Neural cell (in vitro differentiated cells): Measurements from ENCODE around the gene PXMP2.

Experiments used
- EP300 ChIP-seq: fragments of 450-650 bp; conservative IDR thresholded peaks from 2 replicates; pipeline ENCODE4 v1.6.1; 2014; ENCODE audit warnings: antibody characterized with exemption, mild to moderate bottlenecking, moderate library complexity; ENCODE audit not compliant: poor library complexity, severe bottlenecking
- SMC3 ChIP-seq: fragments of 450-650 bp; conservative IDR thresholded peaks from 2 replicates; pipeline ENCODE4 v1.6.1; 2014; ENCODE audit warnings: antibody characterized with exemption, mild to moderate bottlenecking, moderate library complexity; ENCODE audit not compliant: poor library complexity
- TAF1 ChIP-seq: IDR thresholded peaks from 2 replicates; pipeline ENCODE4 v1.6.1; 2012; ENCODE audit warnings: low read depth
- TF ChIP-seq, protein P1 (sequence below): fragments of 450-650 bp; IDR thresholded peaks from 2 replicates; pipeline ENCODE4 v1.5.1; 2014; ENCODE audit warnings: antibody characterized with exemption, mild to moderate bottlenecking, moderate library complexity; ENCODE audit not compliant: poor library complexity, severe bottlenecking
- TF ChIP-seq, protein P2 (sequence below): IDR thresholded peaks from 2 replicates; pipeline ENCODE4 v1.6.1; 2012; ENCODE audit warnings: borderline replicate concordance

DNA sequence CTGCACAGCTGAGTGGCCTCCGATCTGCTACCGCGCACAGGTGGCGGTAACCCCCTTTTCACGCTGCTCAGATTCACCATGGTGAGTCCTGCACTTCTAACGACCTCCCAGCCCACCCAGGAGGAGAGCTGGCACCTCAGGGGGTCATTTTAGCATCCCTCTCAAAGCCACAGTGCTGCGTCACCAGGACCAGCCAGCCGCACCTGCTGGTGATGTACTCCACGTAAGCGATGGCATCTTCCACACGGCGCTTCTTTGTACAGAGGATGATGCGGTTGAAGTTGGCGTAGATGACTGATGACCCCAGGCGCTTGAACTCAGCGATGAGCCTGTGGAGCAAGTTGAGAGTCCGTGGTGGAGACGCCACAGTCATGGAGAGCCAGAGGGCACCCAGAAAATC lies 49.6 kb upstream of the PXMP2 start:
- TF ChIP-seq SMC3 = no peak
- TF ChIP-seq, protein P1, sequence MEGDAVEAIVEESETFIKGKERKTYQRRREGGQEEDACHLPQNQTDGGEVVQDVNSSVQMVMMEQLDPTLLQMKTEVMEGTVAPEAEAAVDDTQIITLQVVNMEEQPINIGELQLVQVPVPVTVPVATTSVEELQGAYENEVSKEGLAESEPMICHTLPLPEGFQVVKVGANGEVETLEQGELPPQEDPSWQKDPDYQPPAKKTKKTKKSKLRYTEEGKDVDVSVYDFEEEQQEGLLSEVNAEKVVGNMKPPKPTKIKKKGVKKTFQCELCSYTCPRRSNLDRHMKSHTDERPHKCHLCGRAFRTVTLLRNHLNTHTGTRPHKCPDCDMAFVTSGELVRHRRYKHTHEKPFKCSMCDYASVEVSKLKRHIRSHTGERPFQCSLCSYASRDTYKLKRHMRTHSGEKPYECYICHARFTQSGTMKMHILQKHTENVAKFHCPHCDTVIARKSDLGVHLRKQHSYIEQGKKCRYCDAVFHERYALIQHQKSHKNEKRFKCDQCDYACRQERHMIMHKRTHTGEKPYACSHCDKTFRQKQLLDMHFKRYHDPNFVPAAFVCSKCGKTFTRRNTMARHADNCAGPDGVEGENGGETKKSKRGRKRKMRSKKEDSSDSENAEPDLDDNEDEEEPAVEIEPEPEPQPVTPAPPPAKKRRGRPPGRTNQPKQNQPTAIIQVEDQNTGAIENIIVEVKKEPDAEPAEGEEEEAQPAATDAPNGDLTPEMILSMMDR = no peak
- no peak for TF ChIP-seq TAF1
- TF ChIP-seq, protein P2, sequence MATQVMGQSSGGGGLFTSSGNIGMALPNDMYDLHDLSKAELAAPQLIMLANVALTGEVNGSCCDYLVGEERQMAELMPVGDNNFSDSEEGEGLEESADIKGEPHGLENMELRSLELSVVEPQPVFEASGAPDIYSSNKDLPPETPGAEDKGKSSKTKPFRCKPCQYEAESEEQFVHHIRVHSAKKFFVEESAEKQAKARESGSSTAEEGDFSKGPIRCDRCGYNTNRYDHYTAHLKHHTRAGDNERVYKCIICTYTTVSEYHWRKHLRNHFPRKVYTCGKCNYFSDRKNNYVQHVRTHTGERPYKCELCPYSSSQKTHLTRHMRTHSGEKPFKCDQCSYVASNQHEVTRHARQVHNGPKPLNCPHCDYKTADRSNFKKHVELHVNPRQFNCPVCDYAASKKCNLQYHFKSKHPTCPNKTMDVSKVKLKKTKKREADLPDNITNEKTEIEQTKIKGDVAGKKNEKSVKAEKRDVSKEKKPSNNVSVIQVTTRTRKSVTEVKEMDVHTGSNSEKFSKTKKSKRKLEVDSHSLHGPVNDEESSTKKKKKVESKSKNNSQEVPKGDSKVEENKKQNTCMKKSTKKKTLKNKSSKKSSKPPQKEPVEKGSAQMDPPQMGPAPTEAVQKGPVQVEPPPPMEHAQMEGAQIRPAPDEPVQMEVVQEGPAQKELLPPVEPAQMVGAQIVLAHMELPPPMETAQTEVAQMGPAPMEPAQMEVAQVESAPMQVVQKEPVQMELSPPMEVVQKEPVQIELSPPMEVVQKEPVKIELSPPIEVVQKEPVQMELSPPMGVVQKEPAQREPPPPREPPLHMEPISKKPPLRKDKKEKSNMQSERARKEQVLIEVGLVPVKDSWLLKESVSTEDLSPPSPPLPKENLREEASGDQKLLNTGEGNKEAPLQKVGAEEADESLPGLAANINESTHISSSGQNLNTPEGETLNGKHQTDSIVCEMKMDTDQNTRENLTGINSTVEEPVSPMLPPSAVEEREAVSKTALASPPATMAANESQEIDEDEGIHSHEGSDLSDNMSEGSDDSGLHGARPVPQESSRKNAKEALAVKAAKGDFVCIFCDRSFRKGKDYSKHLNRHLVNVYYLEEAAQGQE = no peak
- no peak for TF ChIP-seq EP300
